ENCODE results near the gene ZNF112.
A peak's percentile ranks its signal among the peaks of the same experiment; 100 is the strongest.
"Not testable (repeated sequence)": the region's sequence is repeated elsewhere in the genome, so short reads cannot be mapped to it uniquely, and the experiment has no call there.

Gene ZNF112

DNA sequence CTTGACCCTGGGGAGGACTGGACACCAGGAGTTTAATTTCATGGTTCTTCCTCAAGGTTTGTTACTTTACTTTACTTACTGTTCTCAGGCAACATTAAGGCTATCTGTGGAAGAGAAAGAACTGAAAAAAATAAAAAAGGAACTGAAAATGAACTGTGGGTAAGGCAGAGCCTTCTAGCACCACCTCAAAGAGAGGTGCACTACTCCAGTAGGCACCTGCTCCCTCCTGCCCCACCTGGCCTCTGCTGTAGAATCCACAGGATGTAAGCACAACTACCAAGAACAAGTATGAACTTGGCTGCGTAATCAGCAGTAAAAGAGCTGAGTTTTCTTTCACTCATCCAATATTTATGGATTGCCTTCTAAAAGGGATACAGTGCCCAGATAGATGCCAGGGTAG lies 12.2 kb downstream of the ZNF112 start:
- no peak for TF ChIP-seq FOXP2 (optimal IDR thresholded peaks at IDR 0.05; ENCODE audit: control extremely low read depth, extremely low read length, insufficient read depth)
- TF ChIP-seq POLR2AphosphoS5 (IDR thresholded peaks at IDR 0.05; ENCODE audit: borderline replicate concordance, low read depth, low read length), result no peak
- no peak for TF ChIP-seq EZH2 (IDR thresholded peaks at IDR 0.05)
- no peak for DNase-seq (ENCODE audit: low read depth, low spot score)
- Histone ChIP-seq H3K36me3 (ENCODE audit: insufficient read depth, low read length) (peaks cover 36% of the 10 kb centered on the region), H3K9ac (ENCODE audit: insufficient read length) (no peak overlapping the region), H3K27ac (no peak overlapping the region), H3K9me3 (ENCODE audit: low read depth, low read length) (peaks cover 13% of the 10 kb centered on the region), H3K4me3 (no peak overlapping the region)

DNA sequence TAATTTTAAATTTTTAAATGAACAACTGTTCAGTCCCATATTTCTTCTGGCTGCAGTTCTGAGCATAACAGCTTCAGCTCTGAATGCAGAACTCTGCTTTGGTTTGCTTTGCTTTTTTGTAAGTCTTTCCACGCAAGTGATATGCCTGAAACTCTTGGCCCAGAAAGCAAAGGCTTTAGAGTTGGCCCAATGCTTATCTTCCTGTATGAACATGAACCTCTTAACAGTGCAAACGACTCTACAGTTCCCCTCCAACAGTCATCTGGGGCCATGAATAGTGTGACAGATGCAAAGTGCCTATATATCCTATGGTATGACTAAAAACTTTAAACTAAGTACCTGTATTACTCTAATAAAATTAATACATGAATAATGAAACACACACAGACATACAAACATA lies 14.7 kb downstream of the ZNF112 start:
- TF ChIP-seq EZH2 (IDR thresholded peaks at IDR 0.05), result no peak
- no peak for TF ChIP-seq POLR2AphosphoS5 (IDR thresholded peaks at IDR 0.05; ENCODE audit: borderline replicate concordance, low read depth, low read length)
- no peak for TF ChIP-seq FOXP2 (optimal IDR thresholded peaks at IDR 0.05; ENCODE audit: control extremely low read depth, extremely low read length, insufficient read depth)

DNA sequence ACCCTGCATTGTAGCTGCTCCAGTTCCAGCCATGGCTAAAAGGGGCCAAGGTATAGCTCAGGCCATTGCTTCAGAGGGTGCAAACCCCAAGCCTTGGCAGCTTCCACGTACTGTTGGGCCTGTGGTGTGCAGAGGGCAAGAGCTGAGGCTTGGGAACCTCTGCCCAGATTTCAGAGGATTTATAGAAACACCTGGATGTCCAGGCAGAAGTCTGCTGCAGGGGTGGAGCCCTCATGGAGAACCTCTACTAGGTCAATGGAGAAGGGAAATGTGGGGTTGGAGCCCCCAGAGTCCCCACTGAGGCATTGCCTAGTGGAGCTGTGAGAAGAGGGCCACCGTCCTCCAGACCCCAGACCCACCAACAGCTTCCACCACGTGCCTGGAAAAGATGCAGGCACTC lies 21.8 kb downstream of the ZNF112 start:
- peaks cover 93% of the 10 kb centered on the region for H3K36me3 ChIP-seq (ENCODE audit: insufficient read depth, low read length)
- not testable (repeated sequence) for H3K4me3 ChIP-seq; H3K9ac ChIP-seq (ENCODE audit: insufficient read length); DNase-seq (ENCODE audit: low read depth, low spot score); H3K27ac ChIP-seq
- H3K9me3 ChIP-seq (ENCODE audit: low read depth, low read length), result peaks cover 25% of the 10 kb centered on the region

More for the DNA sequence above, 14.7 kb downstream of the ZNF112 start:
- peaks cover 3% of the 10 kb centered on the region for H3K9me3 ChIP-seq (ENCODE audit: low read depth, low read length)
- peaks cover 53% of the 10 kb centered on the region for H3K36me3 ChIP-seq (ENCODE audit: insufficient read depth, low read length)
- no peak overlapping the region for H3K9ac ChIP-seq (ENCODE audit: insufficient read length)
- no peak overlapping the region for H3K4me3 ChIP-seq
- DNase-seq (ENCODE audit: low read depth, low spot score), result no peak
- H3K27ac ChIP-seq, result no peak overlapping the region

DNA sequence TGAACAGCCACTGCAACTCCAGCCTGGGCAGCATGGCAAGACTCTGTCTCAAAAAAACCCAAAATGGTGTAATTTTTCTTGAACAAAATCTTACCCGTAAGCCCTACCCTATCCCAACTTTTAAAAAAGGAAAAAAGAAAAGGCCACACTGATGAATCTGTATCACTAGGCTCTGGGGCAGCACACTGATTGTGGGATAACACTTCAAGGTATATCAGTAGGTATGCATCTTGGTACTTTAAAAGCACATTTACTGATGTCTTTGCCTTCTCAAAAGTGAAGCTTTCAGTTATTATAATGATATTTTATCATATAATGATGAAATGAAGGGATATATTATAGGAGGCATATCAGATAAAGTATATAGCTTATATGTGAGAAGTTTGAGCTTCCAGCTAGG lies 24.3 kb downstream of the ZNF112 start:
- TF ChIP-seq POLR2AphosphoS5 (IDR thresholded peaks at IDR 0.05; ENCODE audit: borderline replicate concordance, low read depth, low read length) (no peak), FOXP2 (optimal IDR thresholded peaks at IDR 0.05; ENCODE audit: control extremely low read depth, extremely low read length, insufficient read depth) (no peak), EZH2 (IDR thresholded peaks at IDR 0.05) (no peak)
- no peak overlapping the region for H3K9ac ChIP-seq (ENCODE audit: insufficient read length)
- H3K9me3 ChIP-seq (ENCODE audit: low read depth, low read length), result peaks cover 27% of the 10 kb centered on the region
- H3K27ac ChIP-seq, result no peak overlapping the region
- H3K4me3 ChIP-seq, result no peak overlapping the region
- DNase-seq (ENCODE audit: low read depth, low spot score), result no peak
- H3K36me3 ChIP-seq (ENCODE audit: insufficient read depth, low read length), result peaks cover 96% of the 10 kb centered on the region

DNA sequence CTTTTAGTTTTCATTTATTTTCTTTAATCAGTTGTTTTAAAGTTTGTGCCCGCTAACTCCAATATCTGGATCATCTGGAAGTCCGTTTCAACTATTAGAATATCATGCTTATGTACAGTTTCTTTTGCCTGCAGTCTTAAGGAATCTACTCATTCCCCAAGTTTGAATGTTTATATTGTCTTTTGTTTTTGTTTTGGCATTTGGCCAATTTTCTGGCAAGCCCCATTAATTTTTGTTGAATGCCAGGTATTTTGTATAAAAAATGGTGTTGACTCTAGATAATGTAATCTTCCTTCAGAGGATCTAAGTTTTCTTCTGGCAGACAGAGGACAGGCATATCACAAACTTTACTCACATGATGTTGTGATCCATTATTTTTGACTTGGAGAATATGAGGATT lies 40.6 kb downstream of the ZNF112 start:
- Histone ChIP-seq H3K4me3 (no peak overlapping the region), H3K27ac (no peak overlapping the region), H3K9ac (ENCODE audit: insufficient read length) (no peak overlapping the region), H3K36me3 (ENCODE audit: insufficient read depth, low read length) (no peaks in the 10 kb centered on the region), H3K9me3 (ENCODE audit: low read depth, low read length) (peaks cover 9% of the 10 kb centered on the region; the same call in 1 of the 2 replicates)
- no peak for DNase-seq (ENCODE audit: low read depth, low spot score)
- no peak for TF ChIP-seq FOXP2 (optimal IDR thresholded peaks at IDR 0.05; ENCODE audit: control extremely low read depth, extremely low read length, insufficient read depth)
- TF ChIP-seq POLR2AphosphoS5 (IDR thresholded peaks at IDR 0.05; ENCODE audit: borderline replicate concordance, low read depth, low read length), result no peak
- no peak for TF ChIP-seq EZH2 (IDR thresholded peaks at IDR 0.05)

DNA sequence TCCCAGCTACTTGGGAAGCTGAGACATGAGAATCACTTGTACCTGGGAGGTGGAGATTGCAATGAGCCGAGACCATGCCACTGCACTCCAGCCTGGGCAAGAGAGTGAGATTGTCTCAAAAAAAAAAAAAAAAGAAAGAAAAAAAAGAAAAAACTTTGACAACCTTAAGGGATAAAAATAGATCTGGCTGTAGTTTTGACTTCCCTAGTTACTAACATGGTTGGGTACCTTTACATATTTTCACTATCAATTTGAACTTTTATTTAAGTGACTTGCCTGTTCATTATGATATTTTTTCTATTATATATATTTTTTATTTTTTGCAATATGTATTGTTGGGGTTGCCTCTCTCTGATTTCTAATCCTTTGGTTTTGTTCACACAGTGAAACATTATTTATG lies 43.2 kb downstream of the ZNF112 start:
- Histone ChIP-seq H3K9ac (ENCODE audit: insufficient read length) (no peak overlapping the region), H3K4me3 (no peak overlapping the region), H3K9me3 (ENCODE audit: low read depth, low read length) (0 out of 2 replicates have a peak, but pooled peaks cover 5% of the 10 kb centered on the region), H3K27ac (no peak overlapping the region), H3K36me3 (ENCODE audit: insufficient read depth, low read length) (no peaks in the 10 kb centered on the region)
- no peak for DNase-seq (ENCODE audit: low read depth, low spot score)
- TF ChIP-seq EZH2 (IDR thresholded peaks at IDR 0.05), result no peak
- no peak for TF ChIP-seq POLR2AphosphoS5 (IDR thresholded peaks at IDR 0.05; ENCODE audit: borderline replicate concordance, low read depth, low read length)
- TF ChIP-seq FOXP2 (optimal IDR thresholded peaks at IDR 0.05; ENCODE audit: control extremely low read depth, extremely low read length, insufficient read depth), result no peak

DNA sequence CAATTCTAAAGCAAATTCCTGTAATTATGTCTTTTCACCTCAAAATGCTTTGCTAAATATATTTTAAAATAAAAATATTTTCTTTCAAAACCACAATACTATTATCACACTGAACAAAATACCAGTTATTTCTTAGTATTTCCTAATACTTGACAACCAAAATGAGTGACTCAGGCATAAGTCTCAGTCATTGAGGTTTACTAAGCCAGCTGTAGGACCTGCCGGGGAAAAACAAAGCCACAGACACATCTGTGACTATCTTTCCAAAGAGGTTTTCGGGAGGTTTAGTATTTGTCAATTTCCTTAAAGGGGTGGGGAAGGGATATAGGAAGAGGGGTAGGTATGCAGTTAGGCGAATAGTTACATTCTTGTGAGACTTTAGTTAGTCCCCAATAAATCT lies 48.5 kb downstream of the ZNF112 start:
- no peak overlapping the region for H3K4me3 ChIP-seq
- TF ChIP-seq POLR2AphosphoS5 (IDR thresholded peaks at IDR 0.05; ENCODE audit: borderline replicate concordance, low read depth, low read length) (no peak), EZH2 (IDR thresholded peaks at IDR 0.05) (no peak), FOXP2 (optimal IDR thresholded peaks at IDR 0.05; ENCODE audit: control extremely low read depth, extremely low read length, insufficient read depth) (no peak)
- no peak for DNase-seq (ENCODE audit: low read depth, low spot score)
- H3K9me3 ChIP-seq (ENCODE audit: low read depth, low read length), result no peaks in the 10 kb centered on the region
- H3K9ac ChIP-seq (ENCODE audit: insufficient read length), result no peak overlapping the region
- H3K27ac ChIP-seq, result no peak overlapping the region
- no peaks in the 10 kb centered on the region for H3K36me3 ChIP-seq (ENCODE audit: insufficient read depth, low read length)

DNA sequence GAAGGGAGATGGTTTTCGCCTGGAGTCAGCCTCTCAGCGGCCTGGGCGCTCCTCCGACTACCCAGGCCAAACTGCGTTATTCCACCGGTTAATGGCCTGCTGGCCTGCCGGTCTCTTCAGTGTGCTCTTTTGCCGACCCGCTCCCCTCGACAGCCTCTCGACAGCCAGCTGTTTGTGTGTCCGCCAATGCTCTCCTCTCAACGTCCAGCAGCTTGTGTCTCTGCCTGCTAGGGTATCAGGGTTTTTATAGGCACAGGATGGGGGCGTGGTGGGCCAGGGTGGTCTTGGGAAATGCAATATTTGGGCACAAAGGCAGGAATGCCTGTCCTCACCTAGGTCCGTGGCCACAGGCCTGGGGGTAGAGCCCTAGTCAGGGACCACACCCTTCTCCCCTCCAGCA lies 50.2 kb downstream of the ZNF112 start:
- no peak for DNase-seq (ENCODE audit: low read depth, low spot score)
- Histone ChIP-seq H3K36me3 (ENCODE audit: insufficient read depth, low read length) (peaks cover 7% of the 10 kb centered on the region), H3K9ac (ENCODE audit: insufficient read length) (no peak overlapping the region), H3K27ac (no peak overlapping the region), H3K9me3 (ENCODE audit: low read depth, low read length) (no peaks in the 10 kb centered on the region), H3K4me3 (no peak overlapping the region)
- no peak for TF ChIP-seq EZH2 (IDR thresholded peaks at IDR 0.05)
- no peak for TF ChIP-seq FOXP2 (optimal IDR thresholded peaks at IDR 0.05; ENCODE audit: control extremely low read depth, extremely low read length, insufficient read depth)
- TF ChIP-seq POLR2AphosphoS5 (IDR thresholded peaks at IDR 0.05; ENCODE audit: borderline replicate concordance, low read depth, low read length), result no peak

DNA sequence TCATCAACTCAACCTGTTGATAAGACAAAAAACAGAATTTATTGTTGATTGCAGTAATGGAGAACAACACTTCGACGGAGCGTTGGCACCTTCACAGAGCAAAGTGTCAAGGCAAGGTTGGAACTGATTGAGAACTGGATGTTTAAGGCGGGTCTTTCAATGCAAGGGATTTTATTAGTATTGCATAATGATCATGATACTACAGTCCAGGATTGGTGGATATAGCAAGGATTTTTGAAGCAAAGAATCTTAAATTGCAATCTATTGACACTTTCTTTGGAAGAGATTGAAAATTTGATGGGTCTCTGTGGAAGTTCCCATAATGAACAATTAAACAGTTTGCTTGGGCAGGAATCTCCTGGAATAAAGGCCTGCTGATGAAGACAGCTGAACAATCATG lies 51.0 kb downstream of the ZNF112 start:
- Histone ChIP-seq H3K9ac (ENCODE audit: insufficient read length) (peak overlapping the region; percentile 2), H3K4me3 (peak overlapping the region; percentile 93), H3K36me3 (ENCODE audit: insufficient read depth, low read length) (peaks cover 11% of the 10 kb centered on the region), H3K9me3 (ENCODE audit: low read depth, low read length) (no peaks in the 10 kb centered on the region), H3K27ac (no peak overlapping the region)
- no peak for DNase-seq (ENCODE audit: low read depth, low spot score)
- no peak for TF ChIP-seq FOXP2 (optimal IDR thresholded peaks at IDR 0.05; ENCODE audit: control extremely low read depth, extremely low read length, insufficient read depth)
- no peak for TF ChIP-seq POLR2AphosphoS5 (IDR thresholded peaks at IDR 0.05; ENCODE audit: borderline replicate concordance, low read depth, low read length)
- no peak for TF ChIP-seq EZH2 (IDR thresholded peaks at IDR 0.05)

Data from SK-N-MC (cell line).